Tibial nerve (tissue), 4 donors: Measurements from ENCODE around the gene IAH1.

ENCODE experiments used
- EP300 ChIP-seq, 2 donors: sonication (generic); formaldehyde crosslinking; IDR thresholded peaks; one replicate each; pipeline ENCODE4 v1.6.1; 2017; ENCODE audit warnings: antibody characterized with exemption in 2 of 2, mild to moderate bottlenecking in 1 of 2
- POLR2A ChIP-seq, 2 donors: fragments of 450-650 bp; IDR thresholded peaks; one replicate each; pipeline ENCODE4 v1.6.1; 2017; ENCODE audit warnings: antibody characterized with exemption in 2 of 2, mild to moderate bottlenecking in 2 of 2, moderate library complexity in 2 of 2
- TF ChIP-seq, protein P1 (sequence below), 5 experiments: fragments of 200-600 bp in 3 of 5; fragments of 450-650 bp in 2 of 5; sonication (generic) in 3 of 5; IDR thresholded peaks; one replicate each; pipeline ENCODE4 v1.5.1; 2016 to 2019; ENCODE audit warnings: antibody characterized with exemption in 5 of 5, mild to moderate bottlenecking in 3 of 5, moderate library complexity in 2 of 5

DNA sequence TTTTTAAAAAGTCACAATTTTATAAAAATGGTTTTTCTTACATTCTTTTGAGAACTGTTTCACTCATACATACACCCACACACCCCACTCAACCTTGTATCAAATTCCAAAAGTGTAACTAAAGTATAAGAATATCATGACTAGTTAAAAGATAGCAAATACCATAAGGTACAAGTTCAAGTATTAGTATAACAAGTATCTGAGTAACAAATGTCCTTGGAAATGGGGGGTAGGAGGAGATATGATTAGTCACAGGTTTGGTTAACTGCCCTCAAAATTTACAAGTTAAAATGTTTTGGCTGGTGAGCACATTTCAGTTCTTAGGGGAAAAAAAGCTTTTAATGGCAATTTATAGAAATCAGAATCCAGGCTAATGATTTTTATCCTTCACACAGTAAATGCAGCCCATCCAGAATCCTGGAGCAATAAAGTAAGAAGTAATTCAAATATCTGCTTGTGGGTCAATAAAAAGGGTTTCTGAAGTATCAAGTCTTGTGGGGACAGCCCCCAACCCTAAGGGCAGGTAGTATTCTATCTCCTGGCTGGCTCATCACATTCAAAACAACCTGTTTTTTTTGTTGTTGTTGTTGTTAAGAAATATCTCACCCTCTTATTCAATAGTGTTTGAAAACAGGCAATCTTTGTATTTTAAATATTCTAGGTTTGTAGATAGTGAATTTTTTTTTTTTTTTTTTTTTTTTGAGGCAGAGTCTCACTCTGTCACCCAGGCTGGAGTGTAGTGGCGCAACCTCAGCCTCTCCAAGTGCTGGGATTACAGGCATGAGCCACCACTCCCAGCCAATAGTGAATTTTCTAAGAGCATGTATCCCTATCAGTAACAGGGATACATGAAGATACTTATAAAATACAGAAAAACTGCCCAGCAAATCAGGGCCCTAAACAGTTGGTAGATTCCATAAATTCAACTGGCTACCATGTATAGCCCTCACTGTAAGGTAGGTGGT is 14.5 kb downstream of the IAH1 start:
- TF ChIP-seq POLR2A (IDR thresholded peaks at IDR 0.05) (no peak), EP300 (IDR thresholded peaks at IDR 0.05) (no peak)
- TF ChIP-seq, protein P1, sequence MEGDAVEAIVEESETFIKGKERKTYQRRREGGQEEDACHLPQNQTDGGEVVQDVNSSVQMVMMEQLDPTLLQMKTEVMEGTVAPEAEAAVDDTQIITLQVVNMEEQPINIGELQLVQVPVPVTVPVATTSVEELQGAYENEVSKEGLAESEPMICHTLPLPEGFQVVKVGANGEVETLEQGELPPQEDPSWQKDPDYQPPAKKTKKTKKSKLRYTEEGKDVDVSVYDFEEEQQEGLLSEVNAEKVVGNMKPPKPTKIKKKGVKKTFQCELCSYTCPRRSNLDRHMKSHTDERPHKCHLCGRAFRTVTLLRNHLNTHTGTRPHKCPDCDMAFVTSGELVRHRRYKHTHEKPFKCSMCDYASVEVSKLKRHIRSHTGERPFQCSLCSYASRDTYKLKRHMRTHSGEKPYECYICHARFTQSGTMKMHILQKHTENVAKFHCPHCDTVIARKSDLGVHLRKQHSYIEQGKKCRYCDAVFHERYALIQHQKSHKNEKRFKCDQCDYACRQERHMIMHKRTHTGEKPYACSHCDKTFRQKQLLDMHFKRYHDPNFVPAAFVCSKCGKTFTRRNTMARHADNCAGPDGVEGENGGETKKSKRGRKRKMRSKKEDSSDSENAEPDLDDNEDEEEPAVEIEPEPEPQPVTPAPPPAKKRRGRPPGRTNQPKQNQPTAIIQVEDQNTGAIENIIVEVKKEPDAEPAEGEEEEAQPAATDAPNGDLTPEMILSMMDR (IDR thresholded peaks at IDR 0.05) = no peak
